Measurements from ENCODE around the gene PPL.
"Not testable (repeated sequence)": the region's sequence is repeated elsewhere in the genome, so short reads cannot be mapped to it uniquely, and the experiment has no call there.

- not testable (repeated sequence) for TF ChIP-seq CTCF (conservative IDR thresholded peaks at IDR 0.05 in 1 of 2, IDR thresholded peaks at IDR 0.05 in 1 of 2; ENCODE audit: extremely low read depth in 1 of 2, insufficient read depth in 1 of 2, low read depth in 1 of 2, low read length in 2 of 2); EZH2 (IDR thresholded peaks at IDR 0.05; ENCODE audit: borderline replicate concordance, low read length)
Observed at GRCh38 chr16:4968278-4968677, 31.3 kb upstream of the PPL start.
